ENCODE results near the gene DACT1. TPM values are rescaled to one million over a fixed set of nuclear protein-coding genes. Genes with fewer than 3 reads are reported as not detected.

Gene DACT1
- total RNA-seq, 2 donors from 2014 or later, result 3.9 to 4.0 TPM

DNA sequence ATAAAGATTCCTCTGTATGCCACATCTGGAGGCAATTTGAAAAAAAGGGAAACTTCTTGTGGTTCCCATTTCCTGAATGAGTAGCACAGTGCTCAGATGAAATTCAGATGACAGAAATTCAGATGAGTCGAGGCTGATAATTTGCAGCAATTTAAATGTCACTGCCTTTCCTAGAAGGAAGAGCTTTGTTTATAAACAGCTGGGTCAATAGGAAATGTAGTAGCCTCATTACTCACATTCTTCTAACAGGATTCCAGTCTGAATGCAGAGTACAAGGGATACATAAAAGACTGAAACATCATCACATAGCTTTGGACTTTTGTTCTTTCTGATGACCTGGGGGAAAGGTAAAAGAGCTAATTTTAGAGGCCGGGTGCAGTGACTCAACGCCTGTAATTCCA is 11.3 kb upstream of the DACT1 start:
- no peak for DNase-seq
- H3K9me3 ChIP-seq, result no peaks in the 10 kb centered on the region
- no peak overlapping the region for H3K27ac ChIP-seq
- 33 to 43% methylated on average over 3 of the region's 3 CpGs for WGBS, 2 donors
- H3K36me3 ChIP-seq (replicated peaks in 1 of 2; ENCODE audit: insufficient read depth in 1 of 2, low read depth in 2 of 2), result no peaks in the 10 kb centered on the region
- TF ChIP-seq POLR2A (IDR thresholded peaks at IDR 0.05), result no peak
- TF ChIP-seq CTCF (IDR thresholded peaks at IDR 0.05), result no peak
- intact Hi-C loops (cut with DNase I), result no loop called here
- H3K4me3 ChIP-seq, result no peak overlapping the region
- no peaks in the 10 kb centered on the region for H3K4me1 ChIP-seq
- no peaks in the 10 kb centered on the region for H3K27me3 ChIP-seq
- ATAC-seq, result no peak

DNA sequence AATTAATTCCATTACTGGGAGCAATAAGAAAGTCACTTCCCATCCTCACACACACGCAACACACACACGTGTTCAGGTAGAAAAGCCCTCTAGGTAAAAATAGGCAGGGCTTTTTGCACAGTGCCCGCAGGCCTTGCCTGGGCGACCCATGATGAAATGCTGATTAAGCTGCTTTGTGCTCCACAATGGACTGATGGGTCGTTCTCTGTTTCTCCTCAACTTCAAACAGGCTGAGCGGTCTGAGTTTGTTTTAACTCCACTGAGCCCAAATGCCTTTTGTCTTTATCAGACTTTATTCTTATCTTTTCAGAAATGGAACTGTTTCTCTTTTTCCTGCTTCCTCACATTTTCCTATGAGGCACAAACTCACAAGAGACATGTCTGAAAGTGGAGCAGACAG is 9.4 kb upstream of the DACT1 start:
- Histone ChIP-seq H3K4me1 (no peaks in the 10 kb centered on the region), H3K27me3 (no peaks in the 10 kb centered on the region), H3K9me3 (no peaks in the 10 kb centered on the region), H3K36me3 (replicated peaks in 1 of 2; ENCODE audit: insufficient read depth in 1 of 2, low read depth in 2 of 2) (no peaks in the 10 kb centered on the region), H3K4me3 (no peak overlapping the region), H3K27ac (no peak overlapping the region)
- no peak for ATAC-seq
- intact Hi-C loops (cut with DNase I), result no loop called here
- TF ChIP-seq CTCF (IDR thresholded peaks at IDR 0.05) (no peak), POLR2A (IDR thresholded peaks at IDR 0.05) (no peak)
- 62 to 70% methylated on average over 6 of the region's 6 CpGs for WGBS, 2 donors
- DNase-seq, result no peak

GRCh38 chr14:58629281-58629680 is 8.5 kb upstream of the DACT1 start:
- intact Hi-C loops (cut with DNase I), result no loop called here
- no peak for ATAC-seq
- 78 to 85% methylated on average over 1 of the region's 1 CpG for WGBS, 2 donors

DNA sequence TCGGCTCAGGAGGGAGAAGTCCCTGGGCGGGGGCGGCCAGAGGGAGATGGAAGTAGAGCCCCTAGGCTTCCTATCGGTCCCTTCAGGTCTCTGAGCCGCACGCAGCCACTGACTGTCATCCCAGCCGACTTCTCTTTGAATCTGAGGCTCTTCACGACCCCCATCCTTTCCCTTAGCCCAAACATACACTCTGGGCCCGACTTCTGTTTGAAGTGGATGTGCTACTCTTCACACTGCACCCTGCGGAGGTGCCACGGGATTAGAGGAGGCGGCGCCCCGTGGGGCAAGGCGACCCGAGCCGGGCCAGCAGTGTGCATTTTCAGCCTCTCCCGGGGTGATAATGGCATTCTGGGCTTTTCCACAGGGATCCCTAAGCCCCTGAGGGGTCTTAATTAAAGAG is 6.0 kb upstream of the DACT1 start:
- no peaks in the 10 kb centered on the region for H3K36me3 ChIP-seq (replicated peaks in 1 of 2; ENCODE audit: insufficient read depth in 1 of 2, low read depth in 2 of 2)
- H3K4me3 ChIP-seq, result no peak overlapping the region
- intact Hi-C loops (cut with DNase I), result no loop called here
- H3K27me3 ChIP-seq, result no peaks in the 10 kb centered on the region
- no peak for TF ChIP-seq CTCF (IDR thresholded peaks at IDR 0.05)
- no peak for TF ChIP-seq POLR2A (IDR thresholded peaks at IDR 0.05)
- ATAC-seq (no peak), DNase-seq (no peak)
- peaks cover 7% of the 10 kb centered on the region for H3K4me1 ChIP-seq
- 23 to 31% methylated on average over 8 to 18 of the region's 18 CpGs for whole genome bisulfite sequencing, 2 donors
- no peak overlapping the region for H3K27ac ChIP-seq
- H3K9me3 ChIP-seq, result no peaks in the 10 kb centered on the region

More at GRCh38 chr14:58629281-58629680, 8.5 kb upstream of the DACT1 start:
- TF ChIP-seq POLR2A (IDR thresholded peaks at IDR 0.05), result no peak
- no peak for TF ChIP-seq CTCF (IDR thresholded peaks at IDR 0.05)
- no peaks in the 10 kb centered on the region for H3K27me3 ChIP-seq
- H3K4me3 ChIP-seq, result no peak overlapping the region
- no peak for DNase-seq
- H3K9me3 ChIP-seq, result no peaks in the 10 kb centered on the region
- no peaks in the 10 kb centered on the region for H3K4me1 ChIP-seq
- no peak overlapping the region for H3K27ac ChIP-seq
- H3K36me3 ChIP-seq (replicated peaks in 1 of 2; ENCODE audit: insufficient read depth in 1 of 2, low read depth in 2 of 2), result no peaks in the 10 kb centered on the region

DNA sequence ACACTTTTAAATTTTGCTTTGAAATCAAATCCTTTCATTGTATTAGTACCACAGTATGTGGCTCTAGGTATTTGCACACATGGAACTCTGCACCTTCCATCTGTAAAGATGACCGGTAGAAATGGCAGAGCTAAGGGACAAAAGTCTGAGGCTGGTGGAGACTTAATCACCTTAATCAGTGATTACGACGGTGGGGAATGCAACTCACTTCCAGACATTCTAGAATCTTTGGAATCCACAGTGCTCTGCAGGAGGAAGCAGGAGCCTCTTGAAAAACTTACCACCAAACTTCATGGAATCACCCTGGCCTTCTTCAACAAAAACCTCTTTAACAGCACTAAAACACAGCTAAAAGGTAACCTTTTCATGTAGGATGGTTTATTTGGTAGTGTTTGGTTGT is 3.9 kb upstream of the DACT1 start:
- Histone ChIP-seq H3K27me3 (no peaks in the 10 kb centered on the region), H3K9me3 (no peaks in the 10 kb centered on the region), H3K36me3 (replicated peaks in 1 of 2; ENCODE audit: insufficient read depth in 1 of 2, low read depth in 2 of 2) (no peaks in the 10 kb centered on the region), H3K27ac (no peak overlapping the region), H3K4me3 (no peak overlapping the region), H3K4me1 (peaks cover 16% of the 10 kb centered on the region)
- no peak for ATAC-seq
- intact Hi-C loops (cut with DNase I), result no loop called here
- WGBS, 2 donors, result 48 to 58% methylated on average over 3 of the region's 3 CpGs
- TF ChIP-seq POLR2A (IDR thresholded peaks at IDR 0.05) (no peak), CTCF (IDR thresholded peaks at IDR 0.05) (no peak)
- DNase-seq, result no peak

Measured in body of pancreas (tissue), 4 donors.